OCI-LY3 (cell line): ENCODE measurements around the gene RHD.
"Not testable (repeated sequence)": the region's sequence is repeated elsewhere in the genome, so short reads cannot be mapped to it uniquely, and the experiment has no call there.

ENCODE experiments used
- H2AFZ ChIP-seq: fragments of 200-600, 300-600 bp; shearing (Covaris generic); 2 replicates; pipeline ENCODE4 v1.6.0; 2014; ENCODE audit warnings: antibody characterized with exemption, low read depth, low read length
- H3K27ac ChIP-seq: fragments of 200-600, 300-600 bp; sonication (generic); 2 replicates; pipeline ENCODE4 v1.5.1; 2014; ENCODE audit warnings: mild to moderate bottlenecking, low read length, moderate library complexity, mixed read lengths
- H3K27me3 ChIP-seq: fragments of 200-600, 300-600 bp; sonication (generic); 2 replicates; pipeline ENCODE4 v1.6.1; 2014; ENCODE audit warnings: low read depth, low read length, mixed read lengths
- H3K36me3 ChIP-seq: fragments of 200-600, 300-600 bp; sonication (generic); replicated peaks from 2 replicates; pipeline ENCODE3; 2014; ENCODE audit warnings: low read depth, low read length, mixed read lengths
- H3K4me1 ChIP-seq: fragments of 300-600, 200-600 bp; sonication (generic); 2 replicates; pipeline ENCODE4 v1.6.1; 2014; ENCODE audit warnings: low read length, mixed read lengths
- H3K4me2 ChIP-seq: fragments of 200-600, 300-600 bp; sonication (generic); 2 replicates; pipeline ENCODE4 v1.6.1; 2014; ENCODE audit warnings: low read length, mixed read lengths
- H3K4me3 ChIP-seq: fragments of 300-600, 200-600 bp; sonication (generic); 2 replicates; pipeline ENCODE4 v1.5.1; 2014; ENCODE audit warnings: antibody characterized with exemption, mild to moderate bottlenecking, low read length, moderate library complexity
- H3K79me2 ChIP-seq: fragments of 300-600, 200-600 bp; shearing (Covaris generic); 2 replicates; pipeline ENCODE4 v1.6.1; 2014; ENCODE audit warnings: mild to moderate bottlenecking, low read length, mixed read lengths
- H3K9ac ChIP-seq: fragments of 300-600, 200-600 bp; shearing (Covaris generic); 2 replicates; pipeline ENCODE4 v1.6.0; 2014; ENCODE audit warnings: mild to moderate bottlenecking, low read length, moderate library complexity
- H3K9me3 ChIP-seq: fragments of 200-600, 300-600 bp; shearing (Covaris generic); 2 replicates; pipeline ENCODE4 v1.6.1; 2014; ENCODE audit warnings: low read length, mixed read lengths; ENCODE audit not compliant: insufficient read depth
- H4K20me1 ChIP-seq: fragments of 200-600, 300-600 bp; sonication (generic); 2 replicates; pipeline ENCODE4 v1.6.1; 2016; ENCODE audit warnings: low read length, mixed read lengths; ENCODE audit not compliant: insufficient read depth

Gene RHD

DNA sequence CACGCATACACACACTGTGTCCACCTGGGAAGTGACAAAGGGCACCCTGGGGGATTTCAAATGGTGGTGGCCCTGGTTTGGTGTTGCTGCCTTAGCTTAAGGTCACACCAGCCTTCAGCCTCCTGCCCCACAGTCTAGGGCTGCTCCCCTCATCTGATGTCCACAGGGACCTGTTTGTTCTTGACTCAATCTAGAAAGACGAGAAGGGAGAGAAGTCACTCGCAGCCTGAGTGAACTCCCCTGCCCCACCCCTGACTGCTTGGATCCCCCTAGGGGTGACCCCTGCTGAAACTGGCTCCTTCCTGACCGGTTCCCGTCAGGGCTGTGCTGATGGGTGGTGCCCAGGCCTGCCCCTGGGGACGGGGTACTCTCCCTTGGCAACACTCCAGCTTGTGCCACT, 14.9 kb downstream of the RHD start:
- not testable (repeated sequence) for H3K79me2 ChIP-seq, H3K9ac ChIP-seq, H2AFZ ChIP-seq, H3K4me3 ChIP-seq, H3K4me1 ChIP-seq, H3K27ac ChIP-seq, H3K9me3 ChIP-seq, H4K20me1 ChIP-seq, H3K27me3 ChIP-seq, H3K4me2 ChIP-seq, H3K36me3 ChIP-seq

DNA sequence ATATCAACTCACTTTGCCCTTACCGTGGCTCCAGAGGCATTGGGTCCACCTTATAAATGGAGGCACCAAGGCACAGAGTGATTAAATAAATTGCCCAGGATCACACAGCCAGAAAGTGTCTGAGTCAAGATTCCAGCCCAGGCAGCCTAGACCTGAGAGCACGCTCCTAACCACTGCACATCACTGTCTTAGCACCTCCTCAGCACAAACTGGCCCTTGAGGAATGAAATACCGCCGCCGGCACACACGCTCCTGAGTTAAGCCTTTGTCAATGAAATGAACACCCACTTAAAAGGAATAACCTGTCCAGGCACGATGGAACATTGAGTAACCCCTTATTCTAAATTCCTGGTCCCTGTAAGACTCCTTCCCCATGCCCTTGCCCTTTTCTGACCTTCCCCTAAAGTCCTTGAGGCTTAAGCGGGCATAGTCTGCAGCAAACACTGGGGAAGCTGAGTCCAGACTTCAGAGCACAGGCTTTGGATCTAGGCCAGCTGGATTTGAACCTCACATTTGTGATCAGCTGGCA, 16.3 kb downstream of the RHD start:
- H2AFZ ChIP-seq, H3K36me3 ChIP-seq, H3K9me3 ChIP-seq, H3K4me1 ChIP-seq, H3K79me2 ChIP-seq, H3K4me3 ChIP-seq, H3K27me3 ChIP-seq, H3K9ac ChIP-seq, H3K27ac ChIP-seq, H4K20me1 ChIP-seq, H3K4me2 ChIP-seq: not testable (repeated sequence)

- not testable (repeated sequence) for H3K4me2 ChIP-seq, H2AFZ ChIP-seq, H3K4me3 ChIP-seq, H4K20me1 ChIP-seq, H3K79me2 ChIP-seq, H3K4me1 ChIP-seq, H3K36me3 ChIP-seq, H3K27ac ChIP-seq, H3K9me3 ChIP-seq, H3K9ac ChIP-seq, H3K27me3 ChIP-seq
These were observed 17.7 kb downstream of the RHD start for GRCh38 chr1:25290043-25290442.

- not testable (repeated sequence) for H3K9ac ChIP-seq, H3K27me3 ChIP-seq, H3K4me2 ChIP-seq, H3K27ac ChIP-seq, H3K79me2 ChIP-seq, H3K4me1 ChIP-seq, H3K36me3 ChIP-seq, H4K20me1 ChIP-seq, H3K4me3 ChIP-seq, H3K9me3 ChIP-seq, H2AFZ ChIP-seq
These were observed 21.1 kb downstream of the RHD start for GRCh38 chr1:25293426-25293825.

GRCh38 chr1:25294889-25295826, 22.8 kb downstream of the RHD start:
- H3K27me3 ChIP-seq, H4K20me1 ChIP-seq, H3K4me1 ChIP-seq, H3K27ac ChIP-seq, H3K9ac ChIP-seq, H3K36me3 ChIP-seq, H3K4me3 ChIP-seq, H3K9me3 ChIP-seq, H3K4me2 ChIP-seq, H3K79me2 ChIP-seq, H2AFZ ChIP-seq: not testable (repeated sequence)

DNA sequence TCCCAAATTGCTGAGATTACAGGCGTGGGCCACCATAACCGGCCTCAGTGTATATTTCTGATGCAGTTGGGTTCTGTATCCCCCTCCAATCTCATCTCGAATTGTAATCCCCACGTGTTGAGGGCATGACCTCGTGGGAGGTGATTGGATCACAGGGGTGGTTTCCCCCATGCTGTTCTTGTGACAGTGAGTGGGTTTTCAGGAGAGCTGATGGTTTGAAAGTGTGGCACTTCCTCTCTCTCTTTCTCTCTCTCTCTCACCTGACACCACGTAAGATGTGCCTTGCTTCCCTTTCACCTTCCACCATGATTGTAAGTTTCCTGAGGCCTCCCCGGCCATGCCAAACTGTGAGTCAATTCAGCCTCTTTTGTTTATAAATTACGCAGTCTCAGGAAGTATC, 24.2 kb downstream of the RHD start:
- H3K79me2 ChIP-seq, H3K4me1 ChIP-seq, H3K4me3 ChIP-seq: not testable (repeated sequence)

DNA sequence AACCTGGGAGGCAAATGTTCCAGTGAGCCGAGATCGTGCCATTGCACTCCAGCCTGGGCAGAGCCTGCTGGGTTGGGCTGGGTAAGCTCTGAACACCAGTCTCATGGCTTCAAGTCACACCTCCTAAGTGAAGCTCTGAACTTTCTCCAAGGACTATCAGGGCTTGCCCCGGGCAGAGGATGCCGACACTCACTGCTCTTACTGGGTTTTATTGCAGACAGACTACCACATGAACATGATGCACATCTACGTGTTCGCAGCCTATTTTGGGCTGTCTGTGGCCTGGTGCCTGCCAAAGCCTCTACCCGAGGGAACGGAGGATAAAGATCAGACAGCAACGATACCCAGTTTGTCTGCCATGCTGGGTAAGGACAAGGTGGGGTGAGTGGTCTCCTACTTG, 28.4 kb downstream of the RHD start:
- H3K9ac ChIP-seq, H3K4me2 ChIP-seq, H4K20me1 ChIP-seq, H3K9me3 ChIP-seq, H3K27me3 ChIP-seq, H3K27ac ChIP-seq, H3K4me1 ChIP-seq, H3K79me2 ChIP-seq, H2AFZ ChIP-seq, H3K4me3 ChIP-seq, H3K36me3 ChIP-seq: not testable (repeated sequence)

More for the DNA sequence above, 24.2 kb downstream of the RHD start:
- H3K9me3 ChIP-seq, H3K9ac ChIP-seq, H3K27me3 ChIP-seq, H3K27ac ChIP-seq, H2AFZ ChIP-seq, H4K20me1 ChIP-seq, H3K36me3 ChIP-seq, H3K4me2 ChIP-seq: not testable (repeated sequence)

GRCh38 chr1:25302330-25302729, 30.0 kb downstream of the RHD start:
- H3K9ac ChIP-seq, H3K36me3 ChIP-seq, H3K4me3 ChIP-seq, H3K4me1 ChIP-seq, H4K20me1 ChIP-seq, H3K27ac ChIP-seq, H3K9me3 ChIP-seq, H3K4me2 ChIP-seq, H3K79me2 ChIP-seq, H2AFZ ChIP-seq, H3K27me3 ChIP-seq: not testable (repeated sequence)

GRCh38 chr1:25304936-25305335, 32.6 kb downstream of the RHD start:
- not testable (repeated sequence) for H3K4me2 ChIP-seq, H3K4me3 ChIP-seq, H3K4me1 ChIP-seq, H3K27me3 ChIP-seq, H3K27ac ChIP-seq, H3K36me3 ChIP-seq, H3K9ac ChIP-seq, H3K9me3 ChIP-seq, H2AFZ ChIP-seq, H4K20me1 ChIP-seq, H3K79me2 ChIP-seq

DNA sequence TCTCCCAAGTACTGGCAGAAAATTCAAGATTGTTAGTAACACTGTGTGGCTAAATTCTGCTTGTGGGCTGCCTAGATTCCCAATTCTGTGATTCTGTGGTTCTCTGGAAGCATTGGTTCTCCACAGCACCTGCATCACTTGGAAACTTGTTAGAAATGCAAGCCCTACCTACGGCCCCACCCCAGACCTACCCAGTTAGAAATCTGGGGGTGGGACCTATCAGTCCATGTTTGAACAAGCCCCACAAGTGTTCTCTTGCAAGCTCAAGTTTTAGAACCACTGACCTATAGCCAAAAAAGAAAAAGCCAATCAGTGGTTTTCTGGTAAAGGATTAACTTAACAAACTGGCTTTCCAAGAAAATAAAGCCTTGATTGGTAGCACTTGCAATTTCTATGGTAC, 35.9 kb downstream of the RHD start:
- not testable (repeated sequence) for H3K79me2 ChIP-seq, H3K9me3 ChIP-seq, H2AFZ ChIP-seq, H4K20me1 ChIP-seq, H3K27ac ChIP-seq, H3K4me1 ChIP-seq, H3K36me3 ChIP-seq, H3K27me3 ChIP-seq, H3K4me3 ChIP-seq, H3K4me2 ChIP-seq, H3K9ac ChIP-seq
